GM12878 (cell line): ENCODE data around the gene OR1I1. TPM values are rescaled to one million over a fixed set of nuclear protein-coding genes. Genes with fewer than 3 reads are reported as not detected.

Source experiments
- ATAC-seq: fragments of 200-7000 bp; cut with Tn5 transposase; 3 replicates; pipeline ENCODE4 v1.9.1; 2020; ENCODE audit warnings: mild to moderate bottlenecking, moderate library complexity
- BruUV-seq: library from RNA; stranded (reverse); fragments of 400-500 nt; replicated peaks from 2 replicates; lab custom pipeline; 2021; lab: Mats Ljungman, UMichigan
- CTCF ChIA-PET: fragments of 300-600 bp; sonication (Branson Sonifier 250); formaldehyde crosslinking; extraction: SDS; loops from one replicate; lab custom pipeline; 2021; ENCODE audit warnings: inconsistent platforms; lab: Yijun Ruan, JAX
- POLR2A ChIA-PET: fragments of 350-600 bp; formaldehyde crosslinking; extraction: SDS; loops from one replicate; lab custom pipeline; 2021; ENCODE audit warnings: inconsistent platforms; lab: Charles Lee
- RAD21 ChIA-PET: fragments of 300-600 bp; sonication (Branson Sonifier 250); formaldehyde crosslinking; loops from one replicate; lab custom pipeline; 2023; ENCODE audit warnings: antibody characterized with exemption; ENCODE audit not compliant: unreplicated experiment; lab: Charles Lee
- SMC1A ChIA-PET: fragments of 300-600 bp; sonication (Branson Sonifier 250); formaldehyde crosslinking; loops from one replicate; lab custom pipeline; 2023; ENCODE audit not compliant: unreplicated experiment, uncharacterized antibody; lab: Charles Lee
- DNase-seq: peaks from one replicate; pipeline ENCODE4 v3.0.0-alpha.2; 2011; ENCODE audit warnings: low read depth, low spot score
- FAIRE-seq: peaks from 3 replicates; lab custom pipeline; 2011; peaks lifted over from hg19 to GRCh38; lab: Jason Lieb, UNC
- H2AFZ ChIP-seq: 2 replicates; pipeline ENCODE4 v1.6.0; 2011; ENCODE audit warnings: low read depth, low read length, control low read depth; ENCODE audit not compliant: control insufficient read depth
- H3K27ac ChIP-seq: 2 replicates; pipeline ENCODE4 v1.5.1; 2011; ENCODE audit warnings: control low read depth; ENCODE audit not compliant: control insufficient read depth, insufficient read depth
- H3K27me3 ChIP-seq, 2 experiments: replicated peaks in 1 of 2; 2 replicates each; pipeline versions ENCODE4 v1.6.0 to v1.6.1; 2011; ENCODE audit warnings: low read length in 1 of 2; ENCODE audit not compliant: control insufficient read depth in 2 of 2, insufficient read depth in 2 of 2
- H3K36me3 ChIP-seq, 2 experiments: 2 replicates each; pipeline ENCODE4 v1.5.1; 2011; ENCODE audit warnings: low read length in 1 of 2; ENCODE audit not compliant: control insufficient read depth in 2 of 2, insufficient read depth in 2 of 2
- H3K4me1 ChIP-seq: 2 replicates; pipeline ENCODE4 v1.6.1; 2011; ENCODE audit warnings: mild to moderate bottlenecking, low read length, moderate library complexity, mixed read lengths; ENCODE audit not compliant: control insufficient read depth, insufficient read depth
- H3K4me2 ChIP-seq: 2 replicates; pipeline ENCODE4 v1.6.0; 2011; ENCODE audit warnings: control low read depth; ENCODE audit not compliant: control insufficient read depth, insufficient read depth
- H3K4me3 ChIP-seq: fragments of 200-600 bp; sonication (generic); 2 replicates; pipeline ENCODE4 v1.5.1; 2016
- H3K79me2 ChIP-seq: 2 replicates; pipeline ENCODE4 v1.6.0; 2011; ENCODE audit warnings: low read length; ENCODE audit not compliant: control insufficient read depth, insufficient read depth
- H3K9ac ChIP-seq: 2 replicates; pipeline ENCODE4 v1.8.0; 2011; ENCODE audit warnings: low read length, control low read depth, mixed read lengths; ENCODE audit not compliant: control insufficient read depth, insufficient read depth
- H3K9me3 ChIP-seq: replicated peaks from 3 replicates; pipeline ENCODE4 v1.5.1; 2011; ENCODE audit warnings: mild to moderate bottlenecking, low read length; ENCODE audit not compliant: control insufficient read depth, insufficient read depth
- H4K20me1 ChIP-seq: 2 replicates; pipeline ENCODE4 v1.6.0; 2011; ENCODE audit not compliant: control insufficient read depth, insufficient read depth
- CBX3 ChIP-seq: fragments of 200-600 bp; sonication (generic); IDR thresholded peaks from 2 replicates; pipeline ENCODE4 v1.6.1; 2016; ENCODE audit warnings: low read depth, borderline replicate concordance
- HDGF ChIP-seq: fragments of 450-650 bp; IDR thresholded peaks from 2 replicates; pipeline ENCODE4 v1.6.1; 2016; ENCODE audit warnings: antibody characterized with exemption
- MYB ChIP-seq: fragments of 150-350 bp; IDR thresholded peaks from 2 replicates; pipeline ENCODE4 v1.6.1; 2014; ENCODE audit warnings: mild to moderate bottlenecking, low read depth, low read length, borderline replicate concordance
- NKRF ChIP-seq: fragments of 450-650 bp; conservative IDR thresholded peaks from 2 replicates; pipeline ENCODE4 v1.6.1; 2017; ENCODE audit warnings: mild to moderate bottlenecking, moderate library complexity
- RB1 ChIP-seq: fragments of 450-650 bp; formaldehyde crosslinking; IDR thresholded peaks from 2 replicates; pipeline ENCODE4 v1.6.1; 2017; ENCODE audit warnings: mild to moderate bottlenecking, borderline replicate concordance
- ZBED1 ChIP-seq: IDR thresholded peaks from 2 replicates; pipeline ENCODE4 v1.6.1; 2016; ENCODE audit warnings: borderline replicate concordance
- ZBTB11 ChIP-seq: fragments of 450-650 bp; formaldehyde crosslinking; IDR thresholded peaks from 2 replicates; pipeline ENCODE4 v1.5.0; 2022; ENCODE audit warnings: mild to moderate bottlenecking, missing genetic modification characterization
- WGBS: methylation state at CpG from one replicate; pipeline ENCODE4 v1.1.6; 2016; ENCODE audit warnings: low lambda C conversion rate; ENCODE audit not compliant: insufficient replicate concordance, insufficient coverage; ENCODE audit errors: missing lambda C conversion rate; 5-methylcytosine and 5-hydroxymethylcytosine counted together
- in situ Hi-C: fragments of 300-500 bp; cut with MboI; formaldehyde crosslinking; loops from 9 replicates; pipeline ENCODE4 v1.14.3; 2018; ENCODE audit warnings: mixed read lengths
- intact Hi-C: fragments of 100-400 bp; cut with micrococcal nuclease; formaldehyde crosslinking; loops from one replicate; pipeline ENCODE4 v1.14.2; 2022; ENCODE audit not compliant: unreplicated experiment
- polyA plus RNA-seq, 11 experiments: library from polyadenylated mRNA; depleted of rRNA in 4 of 11; unstranded in 6 of 11; stranded (reverse) in 5 of 11; fragments of >200 nt; fragmentation: Nextera tagmentation in 4 of 11; fragmentation: Illumina TruSeq in 1 of 11; extraction: Ambion mirVana in 4 of 11; extraction: Trizol in 1 of 11; gene quantifications; 1 replicate in 1 of 11; 2 replicates in 10 of 11; pipeline versions ENCODE4 v1.2.1 to v1.2.3, GENCODE V29; 2011 to 2016; ENCODE audit warnings: inconsistent platforms in 2 of 11, missing spikeins in 2 of 11, low read depth in 1 of 11
- total RNA-seq, 4 experiments: library from RNA; depleted of rRNA in 3 of 4; stranded (reverse); fragments of >200 nt in 3 of 4; fragmentation: Illumina TruSeq in 1 of 4; extraction: Trizol in 1 of 4; gene quantifications; 2 replicates each; pipeline versions ENCODE4 v1.2.1 to v1.2.3, GENCODE V29; 2013 to 2021
- TF ChIP-seq, protein P1 (sequence below): IDR thresholded peaks from 2 replicates; pipeline ENCODE4 v1.6.1; 2012; ENCODE audit warnings: low read depth, low read length, improper control_type of control experiment

Gene OR1I1
- total and polyA plus RNA-seq, 10 of the 15 experiments (the other 5 are each of a cell fraction or from before 2014, with no cell fraction given): not detected

DNA sequence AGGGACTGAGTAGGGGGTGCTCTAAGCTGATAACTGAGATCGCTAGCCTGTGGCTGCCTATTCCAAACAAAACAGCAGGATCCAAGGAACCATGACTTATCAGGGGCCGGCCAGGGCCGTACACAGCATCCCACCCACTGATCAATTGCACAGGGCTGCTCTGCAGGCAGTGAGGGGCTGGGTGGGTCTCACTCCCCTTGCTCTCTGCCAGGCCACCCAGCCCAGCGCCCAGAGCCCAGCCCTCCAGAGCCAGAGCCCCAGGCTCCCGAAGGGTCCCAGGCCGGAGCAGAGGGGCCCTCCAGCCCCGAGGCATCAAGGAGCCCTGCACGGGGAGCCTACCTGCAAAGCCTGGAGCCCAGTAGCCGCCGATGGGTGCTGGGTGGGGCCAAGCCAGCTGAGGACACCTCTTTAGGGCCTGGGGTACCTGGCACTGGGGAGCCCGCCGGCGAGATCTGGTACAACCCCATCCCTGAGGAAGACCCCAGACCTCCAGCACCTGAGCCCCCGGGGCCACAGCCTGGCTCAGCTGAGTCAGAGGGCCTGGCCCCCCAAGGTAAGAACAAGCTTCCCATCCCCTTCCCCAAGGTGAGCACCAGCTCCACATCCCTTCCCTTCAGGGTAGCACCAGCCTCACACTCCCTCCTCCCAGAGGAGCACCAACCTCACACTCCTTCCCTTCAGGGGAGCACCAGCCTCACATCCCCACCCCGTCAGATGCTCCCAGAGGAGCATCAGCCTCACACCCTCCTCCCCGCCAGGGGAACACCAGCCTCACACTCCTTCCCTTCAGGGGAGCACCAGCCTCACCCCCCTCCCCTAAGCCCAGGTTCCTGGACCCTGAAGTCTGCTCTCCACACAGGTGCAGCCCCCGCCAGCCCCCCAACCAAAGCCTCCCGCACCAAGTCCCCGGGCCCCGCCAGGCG is 27.1 kb downstream of the OR1I1 start:
- in situ Hi-C loops: no loop called here
- Histone ChIP-seq H3K79me2 (no peaks in the 10 kb centered on the region), H3K27me3 (peaks cover 3 to 5% of the 10 kb centered on the region in 2 experiments; a peak in 2 of 4 replicates), H3K36me3 (no peaks in the 10 kb centered on the region), H3K4me3 (no peak overlapping the region), H3K27ac (no peak overlapping the region), H3K4me1 (no peaks in the 10 kb centered on the region), H3K9ac (no peak overlapping the region), H3K4me2 (no peak overlapping the region), H3K9me3 (no peaks in the 10 kb centered on the region), H4K20me1 (no peaks in the 10 kb centered on the region), H2AFZ (no peak overlapping the region)
- ATAC-seq (no peak), FAIRE-seq (no peak), DNase-seq (no peak)
- SMC1A ChIA-PET: no interaction called here
- intact Hi-C loops: no loop called here
- no TSS peak for BruUV-seq
- RAD21 ChIA-PET: no interaction called here
- CTCF ChIA-PET: no interaction called here
- WGBS: 46% methylated on average over 21 of the region's 21 CpGs
- POLR2A ChIA-PET: no interaction called here
- TF ChIP-seq HDGF: no peak
- no peak for TF ChIP-seq ZBTB11
- no peak for TF ChIP-seq MYB
- TF ChIP-seq, protein P1, sequence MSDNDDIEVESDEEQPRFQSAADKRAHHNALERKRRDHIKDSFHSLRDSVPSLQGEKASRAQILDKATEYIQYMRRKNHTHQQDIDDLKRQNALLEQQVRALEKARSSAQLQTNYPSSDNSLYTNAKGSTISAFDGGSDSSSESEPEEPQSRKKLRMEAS: no peak
- no peak for TF ChIP-seq RB1
- TF ChIP-seq ZBED1: no peak
- no peak for TF ChIP-seq NKRF
- no peak for TF ChIP-seq CBX3
